Body of pancreas (tissue), 4 donors: ENCODE results near the gene HLA-DOB. TPM values are rescaled to one million over a fixed set of nuclear protein-coding genes. Genes with fewer than 3 reads are reported as not detected.

Experiments
- ATAC-seq: fragments of 150-250 bp; one replicate; pipeline ENCODE4 v1.9.1; 2016
- DNase-seq, 4 donors: peaks; one replicate each; pipeline ENCODE4 v3.0.0-alpha.2; 2019
- H3K27ac ChIP-seq, 4 donors: fragments of 200-600 bp; sonication (generic); 1 replicate in 3 of 4; 2 replicates in 1 of 4; pipeline versions ENCODE4 v1.5.1 to v1.6.1; 2016 to 2019; ENCODE audit warnings: mild to moderate bottlenecking in 1 of 4, mixed read lengths in 1 of 4, moderate library complexity in 1 of 4
- H3K27me3 ChIP-seq, 2 donors: fragments of 200-600 bp; sonication (generic); one replicate each; pipeline ENCODE4 v1.6.0; 2016; ENCODE audit warnings: mild to moderate bottlenecking in 1 of 2
- H3K36me3 ChIP-seq, 2 donors: fragments of 200-600 bp; sonication (generic); replicated peaks in 1 of 2; 2 replicates each; pipeline ENCODE4 v1.5.1; 2016; ENCODE audit warnings: low read depth in 2 of 2; ENCODE audit not compliant: insufficient read depth in 1 of 2
- H3K4me1 ChIP-seq: fragments of 200-600 bp; sonication (generic); one replicate; pipeline ENCODE4 v1.6.0; 2016
- H3K4me3 ChIP-seq, 2 donors: fragments of 200-600 bp; sonication (generic); 1 replicate in 1 of 2; 2 replicates in 1 of 2; pipeline ENCODE4 v1.5.1; 2016 to 2019
- H3K9me3 ChIP-seq, 3 donors: fragments of 200-600 bp; sonication (generic); 1 replicate in 2 of 3; 2 replicates in 1 of 3; pipeline ENCODE4 v1.5.1; 2016
- POLR2A ChIP-seq, 3 donors: fragments of 450-650 bp; IDR thresholded peaks; one replicate each; pipeline ENCODE4 v1.6.1; 2016; ENCODE audit warnings: antibody characterized with exemption in 3 of 3, mild to moderate bottlenecking in 2 of 3
- WGBS, 2 donors: methylation state at CpG; one replicate each; pipeline ENCODE4 v1.1.5; 2017; 5-methylcytosine and 5-hydroxymethylcytosine counted together
- intact Hi-C: fragments of 100-400 bp; cut with DNase I; formaldehyde crosslinking; loops from one replicate; pipeline ENCODE4 v1.15.1; 2023
- total RNA-seq, 2 donors: library from RNA; depleted of rRNA; stranded (reverse); fragments of >200 nt; gene quantifications; one replicate each; pipeline ENCODE4 v1.1.0, GENCODE V29; 2016
- TF ChIP-seq, protein P1 (sequence below), 7 experiments: fragments of 450-650 bp in 4 of 7; fragments of 200-600 bp in 3 of 7; sonication (generic) in 3 of 7; IDR thresholded peaks; one replicate each; pipeline ENCODE4 v1.5.1; 2016 to 2019; ENCODE audit warnings: antibody characterized with exemption in 7 of 7

Gene HLA-DOB
- total RNA-seq, 2 donors from 2014 or later = not detected

DNA sequence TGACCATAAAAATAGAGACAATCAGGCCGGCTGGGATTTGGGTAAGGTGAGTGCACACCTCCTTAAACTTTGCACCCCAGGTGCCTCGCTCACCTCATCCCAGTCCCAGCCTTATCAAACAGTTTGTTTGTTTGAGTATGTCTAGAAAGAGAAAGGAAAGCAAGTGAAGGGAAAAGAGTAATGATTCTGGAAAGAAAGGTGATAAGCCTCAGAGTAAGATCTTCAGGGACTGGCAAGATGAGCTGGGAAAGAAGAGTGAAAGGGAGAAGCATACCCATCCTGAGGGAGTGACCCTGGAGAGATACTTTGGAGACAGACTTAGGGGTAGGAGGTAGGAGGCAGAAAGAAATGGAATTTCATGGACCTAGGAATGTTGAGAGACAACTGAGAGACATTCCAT, 20.1 kb upstream of the HLA-DOB start:
- peaks cover 0 to 4% of the 10 kb centered on the region in 2 donors for H3K36me3 ChIP-seq
- TF ChIP-seq POLR2A (IDR thresholded peaks at IDR 0.05) = no peak
- TF ChIP-seq, protein P1, sequence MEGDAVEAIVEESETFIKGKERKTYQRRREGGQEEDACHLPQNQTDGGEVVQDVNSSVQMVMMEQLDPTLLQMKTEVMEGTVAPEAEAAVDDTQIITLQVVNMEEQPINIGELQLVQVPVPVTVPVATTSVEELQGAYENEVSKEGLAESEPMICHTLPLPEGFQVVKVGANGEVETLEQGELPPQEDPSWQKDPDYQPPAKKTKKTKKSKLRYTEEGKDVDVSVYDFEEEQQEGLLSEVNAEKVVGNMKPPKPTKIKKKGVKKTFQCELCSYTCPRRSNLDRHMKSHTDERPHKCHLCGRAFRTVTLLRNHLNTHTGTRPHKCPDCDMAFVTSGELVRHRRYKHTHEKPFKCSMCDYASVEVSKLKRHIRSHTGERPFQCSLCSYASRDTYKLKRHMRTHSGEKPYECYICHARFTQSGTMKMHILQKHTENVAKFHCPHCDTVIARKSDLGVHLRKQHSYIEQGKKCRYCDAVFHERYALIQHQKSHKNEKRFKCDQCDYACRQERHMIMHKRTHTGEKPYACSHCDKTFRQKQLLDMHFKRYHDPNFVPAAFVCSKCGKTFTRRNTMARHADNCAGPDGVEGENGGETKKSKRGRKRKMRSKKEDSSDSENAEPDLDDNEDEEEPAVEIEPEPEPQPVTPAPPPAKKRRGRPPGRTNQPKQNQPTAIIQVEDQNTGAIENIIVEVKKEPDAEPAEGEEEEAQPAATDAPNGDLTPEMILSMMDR (IDR thresholded peaks at IDR 0.05) = no peak
- no peak overlapping the region for H3K27ac ChIP-seq

DNA sequence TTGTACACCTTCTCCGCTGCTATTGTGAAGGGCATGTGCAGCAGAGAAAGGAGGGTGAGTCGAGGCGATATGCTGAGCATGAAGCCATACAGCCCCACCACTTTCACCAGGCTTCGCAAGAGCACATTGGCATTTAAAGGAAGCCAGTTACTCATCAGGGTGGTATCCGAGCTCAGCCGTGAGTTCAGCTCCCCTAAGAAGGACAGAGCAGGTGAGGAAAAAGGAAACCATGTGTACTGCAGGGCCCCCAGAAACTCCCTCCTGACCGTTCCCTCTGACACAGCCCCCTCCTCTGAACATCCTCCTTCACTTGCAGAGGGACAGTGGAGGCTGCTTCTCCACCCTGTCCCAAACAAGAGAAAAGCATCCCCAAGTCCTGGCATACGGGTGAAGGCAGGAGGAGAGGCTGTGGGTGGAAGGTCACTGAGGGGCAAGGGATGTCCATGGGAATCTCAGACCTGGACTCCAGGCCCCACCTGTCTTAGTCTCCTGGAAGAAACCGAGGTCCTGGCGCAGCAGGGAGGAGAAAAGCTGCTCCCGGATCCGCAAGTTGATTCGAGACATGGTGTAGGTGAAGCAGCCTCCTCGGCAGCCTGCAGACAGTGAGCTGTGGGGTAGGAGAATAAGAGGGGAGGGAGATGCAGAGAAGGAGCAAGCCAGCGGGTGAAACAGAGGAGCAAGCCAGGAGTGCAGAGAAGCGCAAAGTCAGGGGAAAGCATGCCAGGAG, 18.5 kb upstream of the HLA-DOB start:
- DNase-seq = no peak
- Histone ChIP-seq H3K27me3 (no peaks in the 10 kb centered on the region), H3K9me3 (no peaks in the 10 kb centered on the region), H3K36me3 (peaks cover 0 to 5% of the 10 kb centered on the region in 2 donors), H3K27ac (no peak overlapping the region), H3K4me3 (no peak overlapping the region), H3K4me1 (peaks cover 12% of the 10 kb centered on the region)
- intact Hi-C loops = no loop called here
- no peak for ATAC-seq
- TF ChIP-seq POLR2A (IDR thresholded peaks at IDR 0.05) = no peak
- TF ChIP-seq, protein P1 (IDR thresholded peaks at IDR 0.05) = no peak
- WGBS, 2 donors = 87 to 91% methylated on average over 16 of the region's 16 CpGs

More for the DNA sequence above, 20.1 kb upstream of the HLA-DOB start:
- no peak for DNase-seq
- intact Hi-C loops = no loop called here
- 62 to 76% methylated on average over 2 of the region's 2 CpGs for WGBS, 2 donors
- no peak overlapping the region for H3K4me3 ChIP-seq
- H3K9me3 ChIP-seq = no peaks in the 10 kb centered on the region
- no peaks in the 10 kb centered on the region for H3K27me3 ChIP-seq
- ATAC-seq = no peak
- H3K4me1 ChIP-seq = peaks cover 12% of the 10 kb centered on the region

DNA sequence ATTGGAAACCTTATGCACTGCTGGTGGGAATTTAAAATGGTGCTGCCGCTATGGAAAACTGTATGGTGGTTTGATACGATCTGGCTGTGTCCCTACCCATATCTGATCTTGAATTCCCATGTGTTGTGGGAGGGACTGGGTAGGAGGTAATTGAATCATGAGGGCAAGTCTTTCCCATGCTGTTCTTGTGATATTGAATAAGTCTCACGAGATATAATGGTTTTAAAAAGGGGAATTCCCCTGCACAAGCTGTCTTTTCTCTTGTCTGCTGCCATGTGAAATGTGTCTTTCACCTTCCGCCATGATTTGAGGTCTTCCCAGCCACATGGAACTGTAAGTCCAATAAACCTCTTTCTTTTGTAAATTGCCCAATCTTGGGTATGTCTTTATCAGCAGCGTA, 16.9 kb upstream of the HLA-DOB start:
- intact Hi-C loops = loop anchor here (5.0 kb wide), 1 partner anchor 34 kb away; no protein-coding TSS in a partner anchor
- H3K4me1 ChIP-seq = peaks cover 8% of the 10 kb centered on the region
- no peaks in the 10 kb centered on the region for H3K27me3 ChIP-seq
- TF ChIP-seq POLR2A (IDR thresholded peaks at IDR 0.05) = no peak
- TF ChIP-seq, protein P1 (IDR thresholded peaks at IDR 0.05) = no peak
- H3K36me3 ChIP-seq = peaks cover 0 to 10% of the 10 kb centered on the region in 2 donors
- no peaks in the 10 kb centered on the region for H3K9me3 ChIP-seq
- H3K4me3 ChIP-seq = no peak overlapping the region
- DNase-seq = no peak
- no peak overlapping the region for H3K27ac ChIP-seq
- no peak for ATAC-seq
- 84 to 89% methylated on average over 5 of the region's 5 CpGs for WGBS, 2 donors

DNA sequence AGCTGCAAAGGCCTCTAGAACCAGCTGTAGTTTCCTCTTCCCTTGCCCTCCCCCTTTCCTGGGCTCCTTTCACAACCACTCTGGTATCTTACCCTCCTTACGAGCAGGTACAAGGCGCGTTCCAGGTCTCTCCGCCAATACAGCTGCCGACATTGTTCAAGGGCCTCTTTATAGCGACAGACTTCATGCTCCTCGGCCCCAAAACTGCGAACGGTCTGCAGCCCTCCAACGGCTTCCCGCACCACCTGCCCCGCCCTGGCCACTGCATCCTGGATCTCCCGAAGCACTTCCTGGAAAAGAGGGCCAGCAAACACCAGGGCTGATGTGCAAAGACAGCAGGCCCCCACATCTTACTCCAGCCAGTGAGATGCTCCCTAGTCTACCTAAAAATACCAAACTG, 15.7 kb upstream of the HLA-DOB start:
- TF ChIP-seq POLR2A (IDR thresholded peaks at IDR 0.05) = no peak
- TF ChIP-seq, protein P1 (IDR thresholded peaks at IDR 0.05) = no peak
- no peak for DNase-seq
- H3K27ac ChIP-seq = no peak overlapping the region
- no peak overlapping the region for H3K4me3 ChIP-seq
- 79 to 87% methylated on average over 13 of the region's 13 CpGs for WGBS, 2 donors
- H3K27me3 ChIP-seq = no peaks in the 10 kb centered on the region
- H3K36me3 ChIP-seq = peaks cover 0 to 10% of the 10 kb centered on the region in 2 donors
- intact Hi-C loops = loop anchor here (5.0 kb wide), 1 partner anchor 35 kb away; no protein-coding TSS in a partner anchor
- ATAC-seq = no peak
- no peaks in the 10 kb centered on the region for H3K9me3 ChIP-seq
- H3K4me1 ChIP-seq = peaks cover 3% of the 10 kb centered on the region

DNA sequence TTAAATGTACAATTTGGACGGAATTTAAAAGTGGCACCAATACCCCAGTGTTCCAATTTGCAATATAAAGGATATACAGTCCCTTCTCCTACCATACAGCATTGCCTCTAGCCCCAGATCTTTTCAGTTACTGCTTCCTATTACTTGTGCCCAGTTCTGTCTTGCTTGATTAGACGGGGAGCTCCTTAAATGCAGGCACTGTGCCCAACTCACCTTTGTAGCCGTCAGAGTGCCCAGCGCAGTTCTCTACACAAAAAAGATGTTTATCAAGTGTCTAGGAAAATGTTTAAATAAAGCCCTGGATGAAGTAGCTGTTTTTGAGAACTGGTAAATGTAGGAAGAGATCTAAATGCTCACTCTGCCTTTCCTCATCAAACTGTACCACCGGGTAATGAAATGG, 14.1 kb upstream of the HLA-DOB start:
- intact Hi-C loops = loop anchor here (5.0 kb wide), 1 partner anchor 36 kb away; no protein-coding TSS in a partner anchor
- peaks cover 3% of the 10 kb centered on the region for H3K4me1 ChIP-seq
- no peaks in the 10 kb centered on the region for H3K27me3 ChIP-seq
- peaks cover 0 to 10% of the 10 kb centered on the region in 2 donors for H3K36me3 ChIP-seq
- no peak for DNase-seq
- H3K9me3 ChIP-seq = no peaks in the 10 kb centered on the region
- no peak for TF ChIP-seq POLR2A (IDR thresholded peaks at IDR 0.05)
- TF ChIP-seq, protein P1 (IDR thresholded peaks at IDR 0.05) = no peak
- no peak overlapping the region for H3K27ac ChIP-seq
- H3K4me3 ChIP-seq = no peak overlapping the region
- WGBS, 2 donors = 70 to 83% methylated on average over 5 of the region's 5 CpGs
- ATAC-seq = no peak
